ENCODE results near the gene FYN.

Gene FYN

GRCh38 chr6:111747829-111748228, 125.4 kb downstream of the FYN start:
- no peak for DNase-seq (ENCODE audit: low read depth)

DNA sequence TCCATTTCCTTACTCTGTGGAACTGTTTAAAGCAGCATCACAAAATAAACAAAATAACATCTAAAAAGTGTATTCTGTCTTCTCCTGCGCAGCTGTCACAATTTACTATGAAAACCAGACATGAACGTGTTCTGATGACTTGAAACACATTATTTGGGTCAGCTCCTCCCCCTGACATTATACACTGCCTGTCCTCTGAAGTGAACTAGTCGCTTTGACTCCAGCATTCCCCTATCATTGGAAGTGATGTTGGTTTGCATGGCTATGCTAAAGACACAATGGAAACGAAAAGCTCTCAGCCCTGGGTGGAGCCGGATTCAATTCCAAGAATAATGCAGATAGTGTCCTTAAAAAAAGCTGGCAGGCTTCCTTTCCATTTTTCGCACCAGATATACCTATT, 125.9 kb downstream of the FYN start:
- DNase-seq (ENCODE audit: low read depth), result no peak

DNA sequence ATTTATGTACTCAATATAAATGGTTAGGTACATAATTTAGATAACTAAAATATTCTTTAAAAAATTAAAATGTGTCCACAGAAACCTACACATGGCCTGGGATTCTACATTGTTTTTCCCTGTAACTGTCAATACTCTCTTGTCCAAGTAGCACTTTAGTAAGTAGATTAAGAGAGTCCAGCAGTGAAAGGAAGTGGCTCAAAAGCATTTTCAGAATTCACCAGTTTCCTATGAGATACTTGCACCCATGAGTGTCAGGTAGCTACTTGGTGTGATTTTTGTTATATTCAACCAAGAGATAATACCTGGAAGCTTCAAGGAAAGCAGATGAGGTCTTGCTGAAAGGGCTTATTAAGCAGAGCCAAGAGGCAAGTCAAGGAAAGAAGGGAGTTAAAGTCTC, 126.3 kb downstream of the FYN start:
- no peak for DNase-seq (ENCODE audit: low read depth)

GRCh38 chr6:111745636-111746035, 127.6 kb downstream of the FYN start:
- no peak for DNase-seq (ENCODE audit: low read depth)

DNA sequence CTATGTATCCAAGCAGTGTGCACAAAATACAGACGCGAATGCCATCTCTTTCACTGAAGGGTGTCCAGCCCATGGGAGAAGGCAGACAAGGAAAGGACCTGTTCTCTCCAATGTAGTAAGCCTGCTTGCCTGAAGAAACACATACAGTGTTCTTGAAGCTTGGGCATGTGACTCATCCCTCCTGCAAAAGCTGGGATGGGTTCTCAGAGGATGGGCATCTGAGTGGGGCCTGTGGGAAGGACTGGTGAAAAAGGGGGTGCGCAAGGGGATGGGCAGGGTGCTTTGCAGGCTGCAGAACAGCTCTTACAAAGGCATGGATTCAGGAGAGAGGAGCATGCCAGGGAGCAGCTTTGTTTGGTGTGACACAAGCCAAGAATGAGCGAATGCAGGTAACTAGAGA, 128.1 kb downstream of the FYN start:
- DNase-seq (ENCODE audit: low read depth), result no peak

DNA sequence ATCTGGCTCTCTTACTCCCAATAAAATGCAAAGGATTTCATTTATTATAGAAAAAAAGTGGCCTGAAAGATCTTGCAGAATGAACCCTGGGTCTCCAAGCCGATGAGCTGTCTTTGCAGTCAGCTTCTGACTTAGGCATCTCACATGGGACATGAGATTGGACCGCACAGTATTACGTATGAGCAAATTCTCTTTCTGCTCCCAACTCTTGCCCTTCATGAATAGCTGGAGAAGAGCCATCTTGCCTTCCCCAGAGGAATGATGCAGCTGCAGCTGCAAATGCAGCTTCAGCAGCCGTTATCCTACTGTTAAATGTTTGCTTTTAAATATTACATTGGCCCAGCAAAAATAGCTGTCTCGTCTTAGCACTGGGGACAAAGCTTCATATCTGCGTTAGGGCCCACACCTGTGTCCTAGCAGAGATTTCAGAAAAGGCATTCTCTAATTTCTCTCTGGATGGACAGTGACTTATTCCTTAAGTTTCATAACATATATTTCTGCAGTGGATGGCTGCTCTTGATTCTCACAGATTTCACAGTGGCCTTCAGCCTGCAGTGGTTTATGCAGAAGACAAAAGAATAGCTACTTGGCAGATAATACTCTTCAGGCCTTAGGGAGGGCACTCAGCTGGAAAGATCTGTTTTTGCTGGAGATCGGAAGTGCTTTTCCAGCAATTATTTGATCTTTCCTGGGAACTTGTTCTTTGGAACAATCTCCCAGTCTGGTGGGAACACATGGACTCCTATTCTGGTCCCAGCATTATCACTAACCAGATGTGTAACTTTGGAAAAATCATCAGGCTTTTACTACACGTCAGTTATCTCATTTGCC, 129.2 kb downstream of the FYN start:
- no peak for DNase-seq (ENCODE audit: low read depth)

GRCh38 chr6:111743360-111743759, 129.9 kb downstream of the FYN start:
- DNase-seq (ENCODE audit: low read depth), result no peak

DNA sequence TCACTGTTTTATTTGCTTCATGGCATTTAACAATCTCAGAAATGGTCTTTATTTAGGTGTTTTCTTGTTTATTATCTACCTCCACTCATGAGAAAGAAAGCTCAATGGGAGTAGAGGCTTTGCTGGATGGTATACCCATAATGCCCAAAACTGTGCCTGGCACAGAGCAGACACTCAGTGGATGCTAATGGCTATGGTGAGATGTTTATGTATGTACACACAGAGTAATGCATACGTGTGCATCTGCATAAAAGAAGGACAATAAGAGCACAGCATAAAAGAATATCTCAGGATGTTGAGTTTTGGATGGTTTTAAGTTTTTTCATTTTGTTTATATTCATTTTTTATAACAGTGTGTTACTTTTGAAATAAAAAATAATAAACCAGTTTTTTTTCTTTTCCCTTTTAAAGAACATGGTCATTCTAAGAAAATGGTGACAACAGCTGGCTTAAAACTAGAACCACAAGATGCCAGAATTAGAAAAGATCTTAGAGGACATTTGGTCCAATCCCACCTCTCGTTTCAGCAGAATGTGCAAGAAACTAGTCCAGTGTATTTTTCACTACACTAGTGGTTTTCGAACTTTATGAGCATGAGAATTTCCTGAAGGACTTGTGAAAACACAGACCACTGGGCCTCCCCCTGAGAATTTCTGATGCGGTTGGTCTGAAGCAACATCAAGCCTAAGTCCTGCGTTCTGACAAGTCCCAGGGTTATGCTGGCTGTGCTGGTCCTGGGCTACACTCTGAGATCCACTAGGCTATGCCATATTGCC, 131.9 kb downstream of the FYN start:
- no peak for DNase-seq (ENCODE audit: low read depth)

- no peak for DNase-seq (ENCODE audit: low read depth)
These were observed 132.7 kb downstream of the FYN start for GRCh38 chr6:111740506-111740905.

- DNase-seq (ENCODE audit: low read depth), result no peak
These were observed 134.0 kb downstream of the FYN start for GRCh38 chr6:111739257-111739696.

DNA sequence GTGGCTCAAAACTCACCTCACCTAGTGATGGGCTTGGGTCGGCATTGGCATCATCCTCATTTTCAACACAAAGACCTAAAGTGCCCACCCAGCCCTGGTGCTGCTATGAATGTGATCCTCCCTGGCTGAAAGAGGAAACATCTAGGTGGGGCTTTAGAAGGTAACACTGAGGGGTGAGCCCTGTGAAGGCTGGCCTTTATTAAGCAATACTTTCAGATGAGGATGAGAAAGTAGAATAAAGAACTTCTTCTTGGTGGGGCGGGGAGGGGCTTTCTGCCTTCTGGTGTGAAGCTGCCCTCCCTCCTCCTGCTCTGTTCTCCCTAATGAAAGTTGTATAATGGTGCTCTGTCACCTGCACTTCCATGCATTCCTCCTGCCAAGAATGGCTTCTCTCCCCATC, 134.6 kb downstream of the FYN start:
- DNase-seq (ENCODE audit: low read depth), result no peak

DNA sequence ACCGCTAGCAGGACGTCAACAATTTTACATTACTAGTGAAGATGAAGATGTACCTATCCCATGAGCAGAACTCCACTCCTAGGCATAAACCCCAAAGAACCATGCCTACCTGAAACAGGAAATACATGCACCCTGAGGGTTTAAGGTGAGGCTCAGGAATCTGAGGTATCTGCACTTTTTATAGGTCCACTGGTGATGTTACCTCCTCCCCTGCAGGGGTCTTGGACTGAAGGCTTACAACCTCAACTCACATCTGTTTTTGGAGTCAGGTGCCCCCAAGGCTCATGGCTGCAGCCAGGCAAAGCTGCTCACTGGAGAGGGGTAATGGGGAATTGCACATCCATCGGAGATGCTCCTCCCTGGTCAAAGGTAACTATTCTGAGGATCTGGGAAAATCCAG, 135.1 kb downstream of the FYN start:
- no peak for DNase-seq (ENCODE audit: low read depth)

DNA sequence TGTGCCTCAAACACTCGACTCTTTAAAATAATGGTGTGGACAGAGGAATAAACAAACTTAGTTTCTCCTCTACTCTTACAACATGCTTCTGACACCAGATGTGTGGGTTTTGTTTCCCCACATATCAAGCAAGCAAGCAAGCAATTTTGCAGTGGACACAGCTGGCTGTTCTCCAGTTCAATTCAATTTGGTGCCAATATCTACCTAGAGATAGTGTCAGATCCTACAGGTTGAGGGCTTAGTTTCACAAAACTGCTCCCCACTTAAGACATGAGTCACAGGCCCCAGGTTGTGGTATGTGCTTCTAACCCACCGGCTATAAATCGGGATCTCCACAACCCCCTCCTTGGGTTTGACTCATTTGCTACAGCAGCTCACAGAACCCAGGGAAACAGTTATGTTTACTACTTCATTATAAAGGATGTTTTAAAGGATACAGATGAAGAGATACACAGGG, 136.2 kb downstream of the FYN start:
- DNase-seq (ENCODE audit: low read depth), result peak; percentile 86

DNA sequence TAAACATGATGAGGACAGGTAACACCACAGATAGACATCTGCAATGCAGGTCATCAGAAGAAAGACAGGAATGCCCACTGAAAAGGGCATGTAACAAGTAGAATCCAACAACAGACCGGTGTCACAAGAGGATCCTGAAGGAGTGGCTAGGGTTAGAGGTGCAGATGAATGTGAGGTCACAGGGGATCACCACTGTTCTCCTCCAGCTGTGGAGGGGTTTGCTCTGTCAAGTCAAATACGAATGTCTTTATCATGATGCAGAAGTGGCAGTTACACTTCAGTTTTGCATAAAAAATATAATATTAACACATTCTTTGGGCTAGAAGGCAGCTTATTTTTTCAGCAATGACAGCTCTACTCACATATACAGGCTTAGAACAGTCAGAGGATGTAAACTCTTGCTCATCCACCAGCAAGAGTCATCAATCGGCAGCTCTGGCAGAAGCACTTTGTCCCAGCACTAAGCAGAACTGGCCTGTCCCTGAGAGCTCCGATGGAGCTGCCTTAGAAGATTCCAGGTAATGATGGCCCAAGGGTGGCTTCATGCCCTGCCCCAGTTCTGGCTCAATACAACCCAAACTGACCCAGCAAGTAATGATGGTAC, 137.1 kb downstream of the FYN start:
- no peak for DNase-seq (ENCODE audit: low read depth)

GRCh38 chr6:111734068-111735061, 138.9 kb downstream of the FYN start:
- peak; percentile 21 for DNase-seq (ENCODE audit: low read depth)

- no peak for DNase-seq (ENCODE audit: low read depth)
These were observed 140.9 kb downstream of the FYN start for GRCh38 chr6:111732390-111732789.

- DNase-seq (ENCODE audit: low read depth), result no peak
These were observed 141.6 kb downstream of the FYN start for GRCh38 chr6:111731456-111732195.

- DNase-seq (ENCODE audit: low read depth), result no peak
These were observed 142.4 kb downstream of the FYN start for GRCh38 chr6:111730864-111731263.

- no peak for DNase-seq (ENCODE audit: low read depth)
These were observed 145.4 kb downstream of the FYN start for GRCh38 chr6:111727802-111728201.

GRCh38 chr6:111727041-111727440, 146.2 kb downstream of the FYN start:
- peak; percentile 68 for DNase-seq (ENCODE audit: low read depth)

Measured in amniotic epithelial cell (primary cell).